ENCODE results near the gene PDHA1. TPM values are rescaled to one million over a fixed set of nuclear protein-coding genes. Genes with fewer than 3 reads are reported as not detected.

PDHA1 gene
- total and polyA plus RNA-seq, 2 of the 8 experiments (the other 6 are each of a cell fraction or from before 2014, with no cell fraction given): 128 to 225 TPM

DNA sequence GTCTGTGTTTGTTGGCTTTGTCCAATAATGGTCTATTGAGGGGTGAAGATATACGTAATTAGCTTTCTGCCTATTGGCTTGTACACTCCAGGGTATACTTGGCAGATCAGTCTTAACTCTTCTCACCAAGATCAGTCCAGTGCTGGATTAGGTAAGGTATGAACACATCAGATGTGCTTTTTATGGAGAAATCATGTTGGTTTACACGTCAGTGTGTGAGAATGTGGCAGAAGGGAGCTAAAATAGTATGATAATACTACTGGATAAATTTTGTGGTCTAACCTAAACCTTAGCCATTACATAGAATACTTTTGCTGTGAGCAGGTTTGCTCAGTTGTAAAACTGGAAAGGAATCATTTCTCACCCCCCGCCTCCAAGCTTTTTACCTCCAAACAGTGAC, 4.2 kb downstream of the PDHA1 start (continued):
- TF ChIP-seq ASH2L (IDR thresholded peaks at IDR 0.05; ENCODE audit: low read length): no peak
- TF ChIP-seq CEBPB (IDR thresholded peaks at IDR 0.05; ENCODE audit: low read depth, low read length): no peak
- TF ChIP-seq JUN (IDR thresholded peaks at IDR 0.05; ENCODE audit: low read depth, low read length): no peak
- no peak for TF ChIP-seq NRF1 (IDR thresholded peaks at IDR 0.05; ENCODE audit: low read depth, low read length)

Measured in H1 (cell line).